Measurements from ENCODE around the gene TUBGCP5.

DNA sequence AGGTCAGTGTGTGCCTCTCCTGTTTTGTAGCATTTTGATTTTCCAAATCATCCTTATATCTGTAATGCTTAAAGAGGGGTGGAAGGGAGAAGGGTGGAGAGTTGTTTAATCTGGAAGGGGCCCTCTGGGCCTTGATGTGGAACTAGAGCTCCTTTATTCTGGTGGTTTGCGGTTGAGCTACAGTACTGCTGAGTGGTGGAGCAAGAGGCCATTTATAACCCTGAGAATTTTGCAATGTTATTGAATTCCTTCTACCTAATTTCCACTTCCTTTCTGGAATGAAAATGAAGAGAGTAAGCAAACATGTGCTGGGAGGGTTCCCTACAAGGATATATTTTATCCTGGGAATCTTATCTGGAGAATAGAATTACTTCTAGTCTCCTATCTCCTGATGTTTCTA lies 35.3 kb upstream of the TUBGCP5 start:
- TF ChIP-seq POLR2AphosphoS5 (IDR thresholded peaks at IDR 0.05) (no peak), CTCF (IDR thresholded peaks at IDR 0.05; ENCODE audit: poor library complexity, severe bottlenecking) (no peak), REST (IDR thresholded peaks at IDR 0.05; ENCODE audit: borderline replicate concordance) (no peak), TAF1 (IDR thresholded peaks at IDR 0.05; ENCODE audit: low read depth) (no peak), EZH2 (IDR thresholded peaks at IDR 0.05; ENCODE audit: borderline replicate concordance, insufficient read depth, low read length, poor library complexity, severe bottlenecking) (no peak), EP300 (conservative IDR thresholded peaks at IDR 0.05; ENCODE audit: poor library complexity, severe bottlenecking) (no peak), SMC3 (conservative IDR thresholded peaks at IDR 0.05; ENCODE audit: poor library complexity) (no peak), RAD21 (conservative IDR thresholded peaks at IDR 0.05) (no peak)
